GM10248 (cell line): ENCODE measurements around the gene PLEKHH3.
A peak's percentile ranks its signal among the peaks of the same experiment; 100 is the strongest.
"Not testable (repeated sequence)": the region's sequence is repeated elsewhere in the genome, so short reads cannot be mapped to it uniquely, and the experiment has no call there.

Source experiments
- CTCF ChIA-PET: fragments of 300-600 bp; sonication (Branson Sonifier 250); formaldehyde crosslinking; extraction: SDS; loops from one replicate; lab custom pipeline; 2021; ENCODE audit warnings: antibody characterized with exemption; lab: Yijun Ruan, JAX
- POLR2A ChIA-PET: fragments of 350-650 bp; sonication (Branson Sonifier 250); formaldehyde crosslinking; extraction: SDS; loops from one replicate; lab custom pipeline; 2020; ENCODE audit warnings: antibody characterized with exemption; lab: Yijun Ruan, JAX
- DNase-seq: peaks from one replicate; pipeline ENCODE4 v3.0.0; 2012; ENCODE audit errors: extremely low spot score
- TF ChIP-seq, protein P1 (sequence below): IDR thresholded peaks from 2 replicates; pipeline ENCODE4 v1.5.1; 2012; ENCODE audit warnings: mild to moderate bottlenecking, low read depth; ENCODE audit errors: extremely low read depth, missing control alignments, control extremely low read depth

Gene PLEKHH3

DNA sequence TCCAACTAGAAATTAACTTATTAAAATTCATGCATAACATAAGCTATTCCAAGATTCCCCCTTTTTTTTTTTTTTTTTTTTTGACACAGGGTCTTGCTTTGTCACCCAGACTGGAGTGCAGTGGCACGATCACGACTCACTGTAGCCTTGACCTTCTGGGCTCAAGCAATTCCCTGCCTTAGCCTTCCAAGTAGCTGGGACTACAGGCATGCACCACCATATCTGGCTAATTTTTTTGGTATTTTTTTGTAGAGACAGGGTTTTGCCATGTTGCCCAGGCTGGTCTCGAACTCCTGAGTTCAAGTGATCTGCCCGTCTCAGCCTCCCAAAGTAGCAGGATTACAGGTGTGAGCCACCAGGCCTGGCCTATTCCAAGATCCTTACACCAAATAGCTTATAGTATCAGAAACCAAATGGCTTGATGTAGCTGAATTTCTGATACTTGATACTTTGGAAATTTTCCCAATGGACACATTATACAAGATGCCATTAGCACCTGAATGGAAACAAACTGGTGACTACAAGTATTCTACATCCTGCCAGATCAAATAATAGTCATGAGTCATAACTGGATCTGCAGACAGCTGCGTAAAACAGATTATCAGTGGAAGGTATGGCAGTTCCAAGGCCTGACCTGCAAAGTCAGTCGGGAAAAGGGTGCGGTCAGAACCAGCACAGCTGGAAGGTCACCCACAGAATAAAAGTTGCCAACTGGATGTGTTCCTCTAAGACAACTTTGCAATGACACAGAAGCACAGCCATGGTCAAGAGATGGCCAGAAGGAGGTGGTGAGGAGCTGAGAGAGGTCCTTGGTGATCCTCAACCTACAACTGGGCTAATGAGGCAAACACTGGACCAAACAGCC, 52.8 kb downstream of the PLEKHH3 start:
- CTCF ChIA-PET: interaction anchor here (0.9 to 1.5 kb wide), 5 partner anchors 9 to 46 kb away, joined by 3 to 5 read pairs (median 4); partner anchors contain the start of genes RETREG3 and TUBG1
- POLR2A ChIA-PET: interaction anchor here (0.5 kb wide), 1 partner anchor 164 kb away, joined by 10 read pairs; no protein-coding TSS in a partner anchor
- TF ChIP-seq, protein P1, sequence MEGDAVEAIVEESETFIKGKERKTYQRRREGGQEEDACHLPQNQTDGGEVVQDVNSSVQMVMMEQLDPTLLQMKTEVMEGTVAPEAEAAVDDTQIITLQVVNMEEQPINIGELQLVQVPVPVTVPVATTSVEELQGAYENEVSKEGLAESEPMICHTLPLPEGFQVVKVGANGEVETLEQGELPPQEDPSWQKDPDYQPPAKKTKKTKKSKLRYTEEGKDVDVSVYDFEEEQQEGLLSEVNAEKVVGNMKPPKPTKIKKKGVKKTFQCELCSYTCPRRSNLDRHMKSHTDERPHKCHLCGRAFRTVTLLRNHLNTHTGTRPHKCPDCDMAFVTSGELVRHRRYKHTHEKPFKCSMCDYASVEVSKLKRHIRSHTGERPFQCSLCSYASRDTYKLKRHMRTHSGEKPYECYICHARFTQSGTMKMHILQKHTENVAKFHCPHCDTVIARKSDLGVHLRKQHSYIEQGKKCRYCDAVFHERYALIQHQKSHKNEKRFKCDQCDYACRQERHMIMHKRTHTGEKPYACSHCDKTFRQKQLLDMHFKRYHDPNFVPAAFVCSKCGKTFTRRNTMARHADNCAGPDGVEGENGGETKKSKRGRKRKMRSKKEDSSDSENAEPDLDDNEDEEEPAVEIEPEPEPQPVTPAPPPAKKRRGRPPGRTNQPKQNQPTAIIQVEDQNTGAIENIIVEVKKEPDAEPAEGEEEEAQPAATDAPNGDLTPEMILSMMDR: no peak
- DNase-seq: no peak

DNA sequence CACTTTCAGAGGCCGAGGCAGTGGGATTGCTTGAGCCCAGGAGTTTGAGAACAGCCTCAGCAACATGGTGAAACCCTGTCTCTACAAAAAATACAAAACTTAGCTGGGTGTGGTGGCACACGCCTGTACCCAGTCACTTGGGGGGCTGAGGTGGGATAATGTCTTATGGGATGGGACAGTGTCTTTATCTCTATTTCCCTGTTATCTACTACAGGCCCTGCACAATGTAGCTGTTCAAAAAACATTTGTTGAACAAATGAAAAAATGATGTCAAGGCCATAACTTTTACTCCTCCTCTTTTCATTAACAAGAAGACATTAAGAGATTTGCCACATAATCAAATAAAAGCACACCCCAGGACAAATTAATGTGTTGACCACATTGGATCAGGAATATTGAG, 53.5 kb downstream of the PLEKHH3 start:
- POLR2A ChIA-PET: no interaction called here
- DNase-seq: no peak
- CTCF ChIA-PET: interaction anchor here (1.0 to 1.6 kb wide), 5 partner anchors 14 to 56 kb away, joined by 3 to 6 read pairs (median 4); partner anchors contain the start of genes PSMC3IP, RETREG3 and TUBG1
- TF ChIP-seq, protein P1: no peak

DNA sequence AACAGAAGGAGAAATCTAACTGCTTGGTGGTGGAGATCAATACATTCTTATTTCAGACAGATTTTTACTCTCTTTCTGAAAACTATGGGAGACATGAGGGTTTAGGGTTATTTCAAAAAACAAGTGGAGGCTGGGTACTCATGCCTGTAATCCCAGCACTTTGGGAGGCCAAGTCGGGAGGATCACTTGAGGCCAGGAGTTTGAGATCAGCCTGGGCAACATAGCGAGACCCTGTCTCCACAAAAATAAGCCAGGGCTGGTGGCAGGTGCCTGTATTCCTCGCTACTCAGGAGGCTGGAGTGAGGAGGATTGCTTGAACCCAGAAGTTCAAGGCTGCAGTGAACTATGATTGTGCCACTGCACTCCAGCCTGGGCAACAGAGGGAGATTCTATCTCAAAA, 54.8 kb downstream of the PLEKHH3 start:
- DNase-seq, POLR2A ChIA-PET: not testable (repeated sequence)
- CTCF ChIA-PET: interaction anchor here (1.1 to 1.6 kb wide), 2 partner anchors 14 to 44 kb away, joined by 4 to 6 read pairs; partner anchors contain the start of gene PSMC3IP

DNA sequence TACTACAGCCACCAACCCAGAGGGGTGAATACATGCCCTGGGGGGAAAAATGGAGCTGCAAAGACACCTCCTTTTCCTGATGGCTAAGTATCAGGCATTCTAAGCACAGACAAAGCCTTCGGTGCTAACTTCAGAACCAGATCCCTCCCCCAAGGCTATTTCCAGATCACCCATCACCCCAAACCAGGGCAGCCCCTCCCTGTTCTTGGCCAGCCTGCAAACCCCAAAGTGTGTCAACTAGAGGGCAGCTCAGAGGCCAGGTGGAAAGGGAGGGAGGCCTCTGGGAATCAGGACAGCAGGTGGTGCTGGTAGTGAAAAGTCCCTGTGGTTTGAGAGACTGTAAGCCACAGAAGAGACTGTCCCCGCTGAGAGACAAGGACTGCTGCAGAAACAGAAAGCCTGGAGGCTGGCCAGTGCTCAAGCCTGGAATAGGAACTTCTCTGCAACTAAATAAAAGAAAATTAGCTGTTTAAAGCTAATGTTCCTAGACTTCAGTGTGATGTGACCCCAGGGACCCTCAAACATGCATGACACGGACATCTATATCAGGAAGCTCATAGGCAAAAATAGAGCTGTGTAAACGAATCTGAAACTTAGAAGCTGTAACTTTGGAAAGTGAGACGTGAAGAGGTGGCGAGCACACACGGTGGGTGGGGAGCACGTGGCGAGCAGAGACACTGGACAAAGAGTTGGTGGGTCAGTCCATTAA, 58.2 kb downstream of the PLEKHH3 start:
- ChIA-PET CTCF (interaction anchor here (0.8 to 3.0 kb wide), 25 partner anchors 8 to 206 kb away, joined by 3 to 25 read pairs (median 4); partner anchors contain the start of genes BECN1, CCR10, PLEKHH3 and PSMC3IP), POLR2A (interaction anchor here (1.2 kb wide), 1 partner anchor 10 kb away, joined by 5 read pairs; the partner anchor contains the start of genes RETREG3 and TUBG1)
- TF ChIP-seq, protein P1: peak; percentile 64
- DNase-seq: peak; percentile 79

DNA sequence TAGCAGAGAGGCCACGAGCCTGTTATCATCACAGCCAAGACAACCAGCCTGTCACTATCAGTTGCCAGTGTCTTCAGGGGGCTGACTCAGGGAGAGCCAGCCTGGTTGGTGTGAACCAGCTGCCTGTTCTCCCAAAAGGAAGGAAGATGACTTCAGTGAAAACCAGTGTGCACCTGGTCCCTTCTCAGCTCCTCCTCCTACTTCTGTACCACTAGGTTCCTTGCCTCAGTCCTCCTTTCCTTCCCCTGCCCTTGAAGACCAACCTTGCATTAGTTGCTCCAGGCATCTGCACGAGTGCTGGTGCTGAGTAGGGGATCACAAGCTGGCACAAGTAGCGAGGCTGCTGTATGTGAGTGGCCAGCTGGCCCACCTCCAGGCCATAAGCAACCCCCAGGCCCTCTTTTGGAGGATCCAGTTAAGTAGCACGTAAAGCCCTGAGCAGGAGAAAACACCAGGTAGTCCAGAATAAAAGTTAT, 58.8 kb downstream of the PLEKHH3 start:
- POLR2A ChIA-PET: interaction anchor here (1.2 kb wide), 1 partner anchor 9 kb away, joined by 5 read pairs; the partner anchor contains the start of genes RETREG3 and TUBG1

More for the DNA sequence above, 58.8 kb downstream of the PLEKHH3 start:
- DNase-seq: peak; percentile 38
- TF ChIP-seq, protein P1: no peak
- CTCF ChIA-PET: interaction anchor here (1.0 to 3.0 kb wide), 21 partner anchors 9 to 206 kb away, joined by 3 to 25 read pairs (median 4); partner anchors contain the start of genes BECN1, CCR10, PSMC3IP and RETREG3
